Erythroblast (primary cell): ENCODE data around the gene MYO9B.

Experiments used
- DNase-seq, 2 experiments: peaks; one replicate each; lab custom pipeline; 2025; lab: John Stamatoyannopoulos, UW
- GATA1 ChIP-seq: IDR thresholded peaks from 2 replicates; pipeline ENCODE4 v1.6.1; 2011; ENCODE audit warnings: low read depth, mild to moderate bottlenecking, control low read depth, low read length, moderate library complexity
- POLR2A ChIP-seq: IDR thresholded peaks from 2 replicates; pipeline ENCODE4 v1.6.1; 2011; ENCODE audit warnings: mild to moderate bottlenecking, low read length

The MYO9B gene

DNA sequence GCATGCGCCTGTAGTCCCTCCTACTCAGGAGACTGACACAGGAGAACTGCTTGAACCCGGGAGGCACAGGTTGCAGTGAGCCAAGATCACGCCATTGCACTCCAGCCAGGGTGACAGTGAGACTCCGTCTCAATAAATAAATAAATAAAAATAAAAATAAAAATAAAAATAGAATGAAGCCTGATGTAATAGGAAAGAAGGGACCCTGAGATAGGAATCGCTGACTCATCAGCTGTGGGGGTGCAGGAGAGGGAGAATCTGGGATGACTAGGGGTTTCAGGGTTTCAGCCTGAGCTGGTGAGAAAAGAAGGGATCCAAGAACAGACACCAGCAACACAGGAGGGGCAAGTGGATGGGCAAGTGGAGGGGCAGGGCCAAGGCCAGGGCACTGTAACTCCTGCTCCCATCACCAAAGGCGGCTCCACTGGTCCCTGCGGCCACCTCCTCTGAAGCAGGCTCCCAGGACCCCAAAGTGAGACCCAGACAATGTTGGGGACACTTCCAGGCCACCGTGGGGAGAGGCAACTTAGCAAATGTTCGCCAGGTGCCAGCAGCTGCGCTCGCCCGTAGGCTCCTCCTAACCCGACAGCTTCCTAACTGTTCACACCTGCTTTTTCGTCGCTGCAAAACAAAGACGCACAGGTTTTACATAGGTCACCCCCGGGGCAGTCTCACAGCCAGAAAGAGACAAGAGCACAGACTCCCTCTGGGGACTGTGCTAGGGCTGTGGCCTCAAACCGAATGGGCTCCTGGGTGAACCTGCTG lies 1.5 kb upstream of the MYO9B start:
- DNase-seq = peak; percentile 73 to 87
- TF ChIP-seq GATA1 (no peak), POLR2A (no peak)

DNA sequence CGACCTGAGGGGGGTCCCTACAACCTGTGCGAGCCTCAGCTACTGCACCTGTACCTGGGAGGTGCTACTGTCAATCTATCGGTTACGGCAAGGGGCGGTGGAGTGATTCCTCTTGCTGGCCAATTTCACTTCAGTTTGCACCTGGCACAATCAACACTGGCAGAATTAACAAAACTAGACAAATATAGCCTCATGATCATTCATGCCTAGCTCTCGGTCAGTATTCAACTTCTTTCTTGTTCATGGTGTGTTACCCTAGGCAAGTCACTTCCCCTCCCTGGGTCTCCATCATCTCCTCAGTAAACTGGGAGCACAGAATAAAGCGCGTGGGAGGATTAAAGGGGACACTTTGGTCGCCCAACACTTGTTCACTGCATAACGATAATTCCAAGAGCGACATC lies 943 bp upstream of the MYO9B start:
- DNase-seq = no peak
- TF ChIP-seq GATA1 (no peak), POLR2A (no peak)

DNA sequence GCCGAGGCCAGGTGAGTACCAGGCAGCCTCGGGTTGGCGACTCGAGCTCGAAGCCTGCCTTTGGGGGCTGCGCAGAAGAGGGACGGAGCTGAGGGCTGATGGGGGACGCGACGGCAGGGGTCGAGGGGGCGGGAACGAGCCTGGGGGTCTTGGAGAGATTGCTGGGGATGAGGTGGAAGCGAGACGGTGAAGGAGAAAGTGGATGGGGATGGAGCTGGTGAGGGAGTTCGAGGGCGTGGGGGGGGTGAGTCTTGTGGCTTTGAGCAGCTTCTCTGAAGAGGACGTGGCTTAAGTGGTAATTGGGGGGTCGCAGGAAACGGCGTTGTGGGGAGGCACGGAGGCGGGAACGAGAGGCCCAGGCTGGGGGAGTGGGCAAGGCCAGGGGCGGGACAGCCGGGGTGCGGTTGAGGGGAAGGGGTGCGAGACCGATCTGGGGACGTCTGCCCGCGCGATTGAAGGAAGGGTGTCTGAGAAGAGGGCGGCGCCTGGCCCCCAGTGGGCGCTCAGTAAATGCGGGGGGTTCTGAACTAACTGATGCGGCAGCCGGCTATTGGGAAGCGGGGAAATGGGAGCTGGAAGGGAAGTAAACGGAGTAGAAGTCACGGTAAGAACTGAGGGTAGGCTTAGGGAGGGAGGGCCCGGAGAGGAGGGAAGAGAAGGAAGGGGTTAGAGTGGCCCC lies 426 bp downstream of the MYO9B start:
- TF ChIP-seq GATA1 (no peak), POLR2A (no peak)
- DNase-seq = peak; percentile 64 to 76

GRCh38 chr19:17076543-17076991 lies 990 bp downstream of the MYO9B start:
- peak; percentile 44 to 50 for DNase-seq
- TF ChIP-seq GATA1 = no peak
- TF ChIP-seq POLR2A = no peak

DNA sequence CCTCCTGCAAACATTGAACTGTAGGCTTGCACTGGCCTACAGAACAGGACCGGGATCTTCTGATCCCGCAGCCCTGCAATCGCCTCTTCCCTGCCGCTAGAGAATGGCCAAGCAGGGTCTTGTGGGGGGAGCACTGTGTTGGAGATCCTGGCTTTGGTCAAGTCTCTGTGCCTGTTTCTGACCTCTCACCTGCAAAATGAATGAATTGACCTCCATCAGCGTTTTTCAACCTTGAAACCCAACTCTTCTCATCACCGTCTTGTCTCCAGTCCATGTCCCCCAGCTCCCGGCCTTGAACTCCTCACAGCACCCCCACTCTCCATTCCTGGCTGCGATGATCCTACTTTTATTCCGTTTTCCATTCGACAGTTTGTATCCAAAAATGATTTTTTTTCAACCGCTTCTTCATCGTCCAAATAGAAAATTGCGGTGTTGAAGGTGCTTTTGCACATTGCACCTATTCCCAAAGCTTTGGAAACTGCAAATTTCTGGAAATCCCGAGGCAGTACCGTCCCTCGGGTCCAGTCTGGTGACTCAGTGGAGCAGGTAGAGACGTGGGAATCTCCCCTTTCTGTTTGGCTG lies 2.0 kb downstream of the MYO9B start:
- TF ChIP-seq POLR2A = no peak
- no peak for TF ChIP-seq GATA1

DNA sequence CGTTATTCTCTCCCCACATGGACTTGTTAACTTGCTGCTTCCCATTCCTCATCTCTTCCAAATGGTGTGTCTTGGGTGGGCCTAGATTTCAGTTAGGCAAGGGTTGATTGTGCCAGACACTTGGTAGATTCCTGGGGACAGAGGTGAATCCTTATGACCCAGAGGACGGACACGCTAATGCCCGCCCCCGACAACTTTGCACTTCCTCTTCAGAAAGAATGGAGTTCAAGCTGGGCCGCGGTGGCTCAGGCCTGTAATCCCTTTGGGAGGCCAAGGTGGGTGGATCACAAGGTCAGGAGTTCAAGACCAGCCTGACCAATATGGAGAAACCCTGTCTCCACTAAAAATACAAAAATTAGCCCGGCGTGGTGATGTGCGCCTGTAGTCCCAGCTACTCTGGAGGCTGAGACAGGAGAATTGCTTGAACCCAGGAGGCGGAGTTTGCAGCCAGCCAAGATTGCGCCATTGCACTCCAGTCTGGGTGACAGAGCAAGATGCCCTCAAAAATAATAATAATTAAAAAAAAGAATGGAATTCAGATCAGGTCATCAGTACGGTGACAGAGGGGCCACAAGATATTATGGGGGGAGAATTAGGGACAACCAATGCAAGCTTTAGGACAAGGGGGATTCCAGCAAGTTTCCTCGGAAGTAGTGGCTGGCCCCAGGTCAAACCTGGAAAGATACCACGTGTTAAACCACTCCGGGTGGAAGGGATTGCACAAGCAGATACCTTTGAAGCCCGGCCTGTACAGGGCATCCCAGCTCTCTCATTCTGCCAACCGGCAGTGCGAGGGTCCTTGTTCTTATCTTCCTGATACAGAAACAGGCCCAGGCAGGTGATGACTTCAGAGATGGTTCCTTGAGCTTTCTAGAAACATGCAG lies 2.7 kb downstream of the MYO9B start:
- DNase-seq = no peak
- TF ChIP-seq GATA1 (no peak), POLR2A (no peak)

More for the DNA sequence above, 2.0 kb downstream of the MYO9B start:
- no peak for DNase-seq

- no peak for DNase-seq
- TF ChIP-seq GATA1 = no peak
Observed at GRCh38 chr19:17078920-17079709, 3.5 kb downstream of the MYO9B start.

GRCh38 chr19:17079710-17080439 lies 4.3 kb downstream of the MYO9B start:
- DNase-seq = peak; percentile 18 to 55
- TF ChIP-seq GATA1 = no peak
- TF ChIP-seq POLR2A = no peak

DNA sequence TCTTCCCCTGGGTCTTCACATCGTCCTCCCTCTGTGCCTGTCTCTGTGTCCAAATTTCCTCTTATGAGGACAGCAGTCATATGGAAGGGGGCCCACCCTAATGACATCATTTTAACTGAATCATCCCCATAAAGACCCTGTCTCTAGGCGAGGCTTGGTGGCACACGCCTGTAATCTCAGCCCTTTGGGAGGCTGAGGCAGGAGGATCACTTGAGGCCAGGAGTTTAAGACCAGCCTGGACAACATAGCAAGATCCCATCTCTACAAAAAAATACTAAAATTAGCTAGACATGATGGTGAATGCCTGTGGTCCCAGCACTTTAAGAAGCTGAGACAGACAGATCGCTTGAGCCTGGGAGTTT lies 4.8 kb downstream of the MYO9B start:
- DNase-seq = peak in 1 of 2 experiments; percentile 39
- TF ChIP-seq POLR2A (no peak), GATA1 (no peak)

- TF ChIP-seq POLR2A = no peak
- TF ChIP-seq GATA1 = no peak
- no peak for DNase-seq
Observed at GRCh38 chr19:17081672-17082630, 6.4 kb downstream of the MYO9B start.

- TF ChIP-seq POLR2A = no peak
- TF ChIP-seq GATA1 = no peak
- DNase-seq = no peak
Observed at GRCh38 chr19:17086120-17086519, 10.5 kb downstream of the MYO9B start.
